Measurements from ENCODE around the gene HCN2. TPM values are rescaled to one million over a fixed set of nuclear protein-coding genes. Genes with fewer than 3 reads are reported as not detected.
"Not testable (repeated sequence)": the region's sequence is repeated elsewhere in the genome, so short reads cannot be mapped to it uniquely, and the experiment has no call there.

The HCN2 gene
- total and polyA plus RNA-seq, 4 donors: 8.6 to 85.8 (median 59.1) TPM

- H3K36me3 ChIP-seq (ENCODE audit: control insufficient read depth, insufficient read depth, low read length): peaks cover 84% of the 10 kb centered on the region
- 89% methylated on average over 24 of the region's 29 CpGs for WGBS (ENCODE audit: insufficient coverage)
- H3K27me3 ChIP-seq (ENCODE audit: control insufficient read depth, insufficient read depth, low read length): no peaks in the 10 kb centered on the region
- H3K4me1 ChIP-seq (ENCODE audit: control insufficient read depth, insufficient read depth, low read length): no peaks in the 10 kb centered on the region
- H3K27ac ChIP-seq (ENCODE audit: low read depth, low read length): no peak overlapping the region
- no peaks in the 10 kb centered on the region for H3K9me3 ChIP-seq (ENCODE audit: control insufficient read depth, insufficient read depth, low read length)
- DNase-seq (ENCODE audit: low read depth in 4 of 6, low spot score in 6 of 6): no peak
- no peak overlapping the region for H3K4me3 ChIP-seq (ENCODE audit: low read depth, low read length)
Measured at GRCh38 chr19:617551-618246, 28.0 kb downstream of the HCN2 start.

GRCh38 chr19:618247-618619 is 28.6 kb downstream of the HCN2 start:
- 92% methylated on average over 15 of the region's 19 CpGs for WGBS (ENCODE audit: insufficient coverage)
- no peak for DNase-seq (ENCODE audit: low read depth in 4 of 6, low spot score in 6 of 6)
- H3K4me1 ChIP-seq (ENCODE audit: control insufficient read depth, insufficient read depth, low read length): no peaks in the 10 kb centered on the region
- H3K9me3 ChIP-seq (ENCODE audit: control insufficient read depth, insufficient read depth, low read length): no peaks in the 10 kb centered on the region
- no peak overlapping the region for H3K27ac ChIP-seq (ENCODE audit: low read depth, low read length)
- peaks cover 84% of the 10 kb centered on the region for H3K36me3 ChIP-seq (ENCODE audit: control insufficient read depth, insufficient read depth, low read length)
- no peak overlapping the region for H3K4me3 ChIP-seq (ENCODE audit: low read depth, low read length)
- H3K27me3 ChIP-seq (ENCODE audit: control insufficient read depth, insufficient read depth, low read length): no peaks in the 10 kb centered on the region

- H3K36me3 ChIP-seq (ENCODE audit: control insufficient read depth, insufficient read depth, low read length): peaks cover 89% of the 10 kb centered on the region
- H3K9me3 ChIP-seq (ENCODE audit: control insufficient read depth, insufficient read depth, low read length): no peaks in the 10 kb centered on the region
- no peak for DNase-seq (ENCODE audit: low read depth in 4 of 6, low spot score in 6 of 6)
- no peak overlapping the region for H3K4me3 ChIP-seq (ENCODE audit: low read depth, low read length)
- H3K4me1 ChIP-seq (ENCODE audit: control insufficient read depth, insufficient read depth, low read length): no peaks in the 10 kb centered on the region
- no peak overlapping the region for H3K27ac ChIP-seq (ENCODE audit: low read depth, low read length)
- no peaks in the 10 kb centered on the region for H3K27me3 ChIP-seq (ENCODE audit: control insufficient read depth, insufficient read depth, low read length)
- 97% methylated on average over 25 of the region's 27 CpGs for WGBS (ENCODE audit: insufficient coverage)
Measured at GRCh38 chr19:618674-619285, 29.1 kb downstream of the HCN2 start.

- H3K9me3 ChIP-seq (ENCODE audit: control insufficient read depth, insufficient read depth, low read length): no peaks in the 10 kb centered on the region
- 95% methylated on average over 47 of the region's 47 CpGs for WGBS (ENCODE audit: insufficient coverage)
- H3K4me3 ChIP-seq (ENCODE audit: low read depth, low read length): no peak overlapping the region
- no peaks in the 10 kb centered on the region for H3K4me1 ChIP-seq (ENCODE audit: control insufficient read depth, insufficient read depth, low read length)
- peaks cover 89% of the 10 kb centered on the region for H3K36me3 ChIP-seq (ENCODE audit: control insufficient read depth, insufficient read depth, low read length)
- no peaks in the 10 kb centered on the region for H3K27me3 ChIP-seq (ENCODE audit: control insufficient read depth, insufficient read depth, low read length)
- DNase-seq (ENCODE audit: low read depth in 4 of 6, low spot score in 6 of 6): no peak
- no peak overlapping the region for H3K27ac ChIP-seq (ENCODE audit: low read depth, low read length)
Measured at GRCh38 chr19:619286-620002, 29.8 kb downstream of the HCN2 start.

- H3K9me3 ChIP-seq (ENCODE audit: control insufficient read depth, insufficient read depth, low read length): no peaks in the 10 kb centered on the region
- WGBS (ENCODE audit: insufficient coverage): 96% methylated on average over 27 of the region's 51 CpGs
- no peaks in the 10 kb centered on the region for H3K4me1 ChIP-seq (ENCODE audit: control insufficient read depth, insufficient read depth, low read length)
- no peak overlapping the region for H3K27ac ChIP-seq (ENCODE audit: low read depth, low read length)
- no peaks in the 10 kb centered on the region for H3K27me3 ChIP-seq (ENCODE audit: control insufficient read depth, insufficient read depth, low read length)
- peaks cover 91% of the 10 kb centered on the region for H3K36me3 ChIP-seq (ENCODE audit: control insufficient read depth, insufficient read depth, low read length)
- DNase-seq (ENCODE audit: low read depth in 4 of 6, low spot score in 6 of 6): no peak
- no peak overlapping the region for H3K4me3 ChIP-seq (ENCODE audit: low read depth, low read length)
Measured at GRCh38 chr19:620166-620862, 30.6 kb downstream of the HCN2 start.

GRCh38 chr19:621191-621590 is 31.5 kb downstream of the HCN2 start:
- not testable (repeated sequence) for H3K27me3 ChIP-seq (ENCODE audit: control insufficient read depth, insufficient read depth, low read length); H3K4me1 ChIP-seq (ENCODE audit: control insufficient read depth, insufficient read depth, low read length); DNase-seq (ENCODE audit: low read depth in 4 of 6, low spot score in 6 of 6); H3K9me3 ChIP-seq (ENCODE audit: control insufficient read depth, insufficient read depth, low read length); H3K27ac ChIP-seq (ENCODE audit: low read depth, low read length); H3K4me3 ChIP-seq (ENCODE audit: low read depth, low read length)
- WGBS (ENCODE audit: insufficient coverage): 98% methylated on average over 47 of the region's 48 CpGs
- peaks cover 94% of the 10 kb centered on the region for H3K36me3 ChIP-seq (ENCODE audit: control insufficient read depth, insufficient read depth, low read length)

- Histone ChIP-seq H3K4me1 (ENCODE audit: control insufficient read depth, insufficient read depth, low read length) (no peaks in the 10 kb centered on the region), H3K9me3 (ENCODE audit: control insufficient read depth, insufficient read depth, low read length) (no peaks in the 10 kb centered on the region), H3K27ac (ENCODE audit: low read depth, low read length) (no peak overlapping the region), H3K4me3 (ENCODE audit: low read depth, low read length) (no peak overlapping the region), H3K27me3 (ENCODE audit: control insufficient read depth, insufficient read depth, low read length) (no peaks in the 10 kb centered on the region), H3K36me3 (ENCODE audit: control insufficient read depth, insufficient read depth, low read length) (peaks cover 90% of the 10 kb centered on the region)
- 95% methylated on average over 24 of the region's 24 CpGs for WGBS (ENCODE audit: insufficient coverage)
- DNase-seq (ENCODE audit: low read depth in 4 of 6, low spot score in 6 of 6): no peak
Measured at GRCh38 chr19:621819-622218, 32.1 kb downstream of the HCN2 start.

- Histone ChIP-seq H3K36me3 (ENCODE audit: control insufficient read depth, insufficient read depth, low read length) (peaks cover 87% of the 10 kb centered on the region), H3K27me3 (ENCODE audit: control insufficient read depth, insufficient read depth, low read length) (no peaks in the 10 kb centered on the region)
- 97% methylated on average over 37 of the region's 37 CpGs for WGBS (ENCODE audit: insufficient coverage)
Measured at GRCh38 chr19:622666-623065, 33.0 kb downstream of the HCN2 start.

GRCh38 chr19:623175-623916 is 33.7 kb downstream of the HCN2 start:
- H3K27me3 ChIP-seq (ENCODE audit: control insufficient read depth, insufficient read depth, low read length): no peaks in the 10 kb centered on the region
- DNase-seq (ENCODE audit: low read depth in 4 of 6, low spot score in 6 of 6): no peak
- H3K27ac ChIP-seq (ENCODE audit: low read depth, low read length): no peak overlapping the region
- no peaks in the 10 kb centered on the region for H3K9me3 ChIP-seq (ENCODE audit: control insufficient read depth, insufficient read depth, low read length)
- H3K4me3 ChIP-seq (ENCODE audit: low read depth, low read length): no peak overlapping the region
- H3K4me1 ChIP-seq (ENCODE audit: control insufficient read depth, insufficient read depth, low read length): no peaks in the 10 kb centered on the region
- 93% methylated on average over 43 of the region's 44 CpGs for WGBS (ENCODE audit: insufficient coverage)
- H3K36me3 ChIP-seq (ENCODE audit: control insufficient read depth, insufficient read depth, low read length): peaks cover 87% of the 10 kb centered on the region

More at GRCh38 chr19:622666-623065, 33.0 kb downstream of the HCN2 start:
- no peak overlapping the region for H3K27ac ChIP-seq (ENCODE audit: low read depth, low read length)
- H3K4me1 ChIP-seq (ENCODE audit: control insufficient read depth, insufficient read depth, low read length): no peaks in the 10 kb centered on the region
- H3K9me3 ChIP-seq (ENCODE audit: control insufficient read depth, insufficient read depth, low read length): no peaks in the 10 kb centered on the region
- H3K4me3 ChIP-seq (ENCODE audit: low read depth, low read length): no peak overlapping the region
- no peak for DNase-seq (ENCODE audit: low read depth in 4 of 6, low spot score in 6 of 6)
